Activated B cell treated with CpG ODN at 0.5 μM for 24 hours (primary cell): ENCODE measurements around the gene EPHA4. TPM values are rescaled to one million over a fixed set of nuclear protein-coding genes. Genes with fewer than 3 reads are reported as not detected.

Experiments
- ATAC-seq: fragments of 200-7000 bp; cut with Tn5 transposase; one replicate; pipeline ENCODE4 v1.10.0; 2021; ENCODE audit warnings: low read depth, mild to moderate bottlenecking, moderate library complexity
- CTCF ChIA-PET: fragments of 350-600 bp; sonication (Branson Sonifier 250); formaldehyde crosslinking; loops from one replicate; lab custom pipeline; 2021; ENCODE audit warnings: antibody characterized with exemption; lab: Charles Lee
- POLR2A ChIA-PET: fragments of 350-600 bp; sonication (Branson Sonifier 250); formaldehyde crosslinking; loops from one replicate; lab custom pipeline; 2021; ENCODE audit warnings: antibody characterized with exemption; lab: Charles Lee
- DNase-seq: peaks from one replicate; pipeline ENCODE4 v3.0.0; 2022
- H3K27ac Mint-ChIP-seq: one replicate; pipeline ENCODE4 v1.8.0; 2020; ENCODE audit warnings: mixed read lengths
- H3K27me3 Mint-ChIP-seq: one replicate; pipeline ENCODE4 v1.8.0; 2021; ENCODE audit warnings: mixed read lengths
- H3K36me3 Mint-ChIP-seq: one replicate; pipeline ENCODE4 v1.8.0; 2021; ENCODE audit warnings: low read depth, mixed read lengths
- H3K4me1 Mint-ChIP-seq: one replicate; pipeline ENCODE4 v1.8.0; 2021; ENCODE audit warnings: mixed read lengths
- H3K4me3 Mint-ChIP-seq: one replicate; pipeline ENCODE4 v1.8.0; 2020; ENCODE audit warnings: mild to moderate bottlenecking, mixed read lengths
- H3K9me3 Mint-ChIP-seq: one replicate; pipeline ENCODE4 v1.8.0; 2020; ENCODE audit warnings: mixed read lengths
- CTCF ChIP-seq: fragments of 200-600 bp; IDR thresholded peaks from one replicate; pipeline ENCODE4 v1.8.0; 2022; ENCODE audit warnings: antibody characterized with exemption, mild to moderate bottlenecking
- intact Hi-C: fragments of 100-400 bp; cut with micrococcal nuclease; formaldehyde crosslinking; loops from one replicate; pipeline ENCODE4 v1.15.1; 2024
- total RNA-seq: library from RNA; stranded (reverse); gene quantifications from 2 replicates; pipeline ENCODE4 v1.2.3, GENCODE V29; 2022

EPHA4 gene
- total RNA-seq, 1 donor from 2014 or later: 26.4 TPM

- CTCF ChIA-PET: no interaction called here
- H3K27me3 Mint-ChIP-seq: peaks cover 11% of the 10 kb centered on the region
- intact Hi-C loops: loop anchor here (5.0 kb wide), 7 partner anchors 148 to 1087 kb away; partner anchors contain the start of gene FARSB
- peak overlapping the region; percentile 85 for H3K4me3 Mint-ChIP-seq
- no peak for TF ChIP-seq CTCF
- peak overlapping the region; percentile 26 for H3K27ac Mint-ChIP-seq
- DNase-seq (peak; percentile 21), ATAC-seq (no peak)
- POLR2A ChIA-PET: no interaction called here
- no peaks in the 10 kb centered on the region for H3K9me3 Mint-ChIP-seq
- peaks cover 42% of the 10 kb centered on the region for H3K4me1 Mint-ChIP-seq
- peaks cover 12% of the 10 kb centered on the region for H3K36me3 Mint-ChIP-seq
Measured at GRCh38 chr2:221570321-221570935, 1.7 kb downstream of the EPHA4 start.

GRCh38 chr2:221569871-221570270 is 2.2 kb downstream of the EPHA4 start:
- peaks cover 12% of the 10 kb centered on the region for H3K36me3 Mint-ChIP-seq
- ChIA-PET CTCF (no interaction called here), POLR2A (no interaction called here)
- H3K27ac Mint-ChIP-seq: no peak overlapping the region
- no peak for ATAC-seq
- H3K4me1 Mint-ChIP-seq: peaks cover 42% of the 10 kb centered on the region
- intact Hi-C loops: loop anchor here (5.0 kb wide), 7 partner anchors 148 to 1087 kb away; partner anchors contain the start of gene FARSB
- no peak for TF ChIP-seq CTCF
- DNase-seq: no peak
- no peaks in the 10 kb centered on the region for H3K9me3 Mint-ChIP-seq
- H3K27me3 Mint-ChIP-seq: peaks cover 11% of the 10 kb centered on the region
- peak overlapping the region; percentile 85 for H3K4me3 Mint-ChIP-seq

GRCh38 chr2:221569425-221569845 is 2.7 kb downstream of the EPHA4 start:
- Mint-ChIP-seq H3K27me3 (peaks cover 11% of the 10 kb centered on the region), H3K4me1 (peaks cover 40% of the 10 kb centered on the region), H3K27ac (no peak overlapping the region), H3K9me3 (no peaks in the 10 kb centered on the region), H3K4me3 (no peak overlapping the region), H3K36me3 (peaks cover 12% of the 10 kb centered on the region)
- intact Hi-C loops: no loop called here
- no peak for ATAC-seq
- ChIA-PET POLR2A (no interaction called here), CTCF (no interaction called here)
- TF ChIP-seq CTCF: no peak
- no peak for DNase-seq

- ChIA-PET CTCF (no interaction called here), POLR2A (no interaction called here)
- Mint-ChIP-seq H3K27me3 (peaks cover 11% of the 10 kb centered on the region), H3K4me3 (peak overlapping the region; percentile 3), H3K27ac (no peak overlapping the region), H3K4me1 (peaks cover 30% of the 10 kb centered on the region), H3K9me3 (no peaks in the 10 kb centered on the region), H3K36me3 (peaks cover 18% of the 10 kb centered on the region)
- no peak for TF ChIP-seq CTCF
- DNase-seq (no peak), ATAC-seq (no peak)
- intact Hi-C loops: no loop called here
Measured at GRCh38 chr2:221568299-221568698, 3.8 kb downstream of the EPHA4 start.

- peaks cover 28% of the 10 kb centered on the region for H3K4me1 Mint-ChIP-seq
- H3K4me3 Mint-ChIP-seq: no peak overlapping the region
- ChIA-PET CTCF (no interaction called here), POLR2A (no interaction called here)
- peaks cover 21% of the 10 kb centered on the region for H3K36me3 Mint-ChIP-seq
- ATAC-seq (no peak), DNase-seq (no peak)
- TF ChIP-seq CTCF: no peak
- no peak overlapping the region for H3K27ac Mint-ChIP-seq
- no peaks in the 10 kb centered on the region for H3K9me3 Mint-ChIP-seq
- H3K27me3 Mint-ChIP-seq: peaks cover 11% of the 10 kb centered on the region
- intact Hi-C loops: no loop called here
Measured at GRCh38 chr2:221567809-221568208, 4.3 kb downstream of the EPHA4 start.
